ENCODE results near the gene EIF4G3.
"Not testable (repeated sequence)": the region's sequence is repeated elsewhere in the genome, so short reads cannot be mapped to it uniquely, and the experiment has no call there.

DNA sequence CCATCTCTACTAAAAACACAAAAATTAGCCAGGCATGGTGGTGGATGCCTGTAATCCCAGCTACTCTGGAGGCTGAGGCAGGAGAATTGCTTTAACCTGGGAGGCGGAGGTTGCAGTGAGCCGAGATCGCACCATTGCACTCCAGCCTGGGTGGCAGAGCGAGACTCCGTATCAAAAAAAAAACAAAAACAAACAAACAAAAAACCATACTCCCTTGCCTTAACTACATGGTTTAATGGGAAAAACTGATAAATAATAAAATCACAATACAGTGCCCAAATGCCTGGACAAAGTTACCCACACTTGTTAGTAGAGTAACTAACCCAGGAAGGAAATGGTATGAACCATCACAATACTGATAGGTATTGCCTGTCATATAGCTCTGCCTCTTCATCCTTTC, 40.4 kb downstream of the EIF4G3 start:
- TF ChIP-seq, protein P1, sequence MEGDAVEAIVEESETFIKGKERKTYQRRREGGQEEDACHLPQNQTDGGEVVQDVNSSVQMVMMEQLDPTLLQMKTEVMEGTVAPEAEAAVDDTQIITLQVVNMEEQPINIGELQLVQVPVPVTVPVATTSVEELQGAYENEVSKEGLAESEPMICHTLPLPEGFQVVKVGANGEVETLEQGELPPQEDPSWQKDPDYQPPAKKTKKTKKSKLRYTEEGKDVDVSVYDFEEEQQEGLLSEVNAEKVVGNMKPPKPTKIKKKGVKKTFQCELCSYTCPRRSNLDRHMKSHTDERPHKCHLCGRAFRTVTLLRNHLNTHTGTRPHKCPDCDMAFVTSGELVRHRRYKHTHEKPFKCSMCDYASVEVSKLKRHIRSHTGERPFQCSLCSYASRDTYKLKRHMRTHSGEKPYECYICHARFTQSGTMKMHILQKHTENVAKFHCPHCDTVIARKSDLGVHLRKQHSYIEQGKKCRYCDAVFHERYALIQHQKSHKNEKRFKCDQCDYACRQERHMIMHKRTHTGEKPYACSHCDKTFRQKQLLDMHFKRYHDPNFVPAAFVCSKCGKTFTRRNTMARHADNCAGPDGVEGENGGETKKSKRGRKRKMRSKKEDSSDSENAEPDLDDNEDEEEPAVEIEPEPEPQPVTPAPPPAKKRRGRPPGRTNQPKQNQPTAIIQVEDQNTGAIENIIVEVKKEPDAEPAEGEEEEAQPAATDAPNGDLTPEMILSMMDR (IDR thresholded peaks at IDR 0.05; ENCODE audit: control extremely low read depth in 1 of 3, insufficient read depth in 1 of 3, low read depth in 1 of 3, low read length in 3 of 3), result not testable (repeated sequence)
- TF ChIP-seq TCF12 (IDR thresholded peaks at IDR 0.05; ENCODE audit: low read depth, low read length); HDAC6 (IDR thresholded peaks at IDR 0.05; ENCODE audit: low read depth, low read length); EZH2 (IDR thresholded peaks at IDR 0.05; ENCODE audit: low read depth, low read length, severe bottlenecking); POU5F1 (IDR thresholded peaks at IDR 0.05; ENCODE audit: low read depth, low read length): not testable (repeated sequence)
